ENCODE results near the gene UBASH3A. TPM values are rescaled to one million over a fixed set of nuclear protein-coding genes. Genes with fewer than 3 reads are reported as not detected.
A peak's percentile ranks its signal among the peaks of the same experiment; 100 is the strongest.

UBASH3A gene
- total RNA-seq, 1 experiment from 2014 or later: not detected

DNA sequence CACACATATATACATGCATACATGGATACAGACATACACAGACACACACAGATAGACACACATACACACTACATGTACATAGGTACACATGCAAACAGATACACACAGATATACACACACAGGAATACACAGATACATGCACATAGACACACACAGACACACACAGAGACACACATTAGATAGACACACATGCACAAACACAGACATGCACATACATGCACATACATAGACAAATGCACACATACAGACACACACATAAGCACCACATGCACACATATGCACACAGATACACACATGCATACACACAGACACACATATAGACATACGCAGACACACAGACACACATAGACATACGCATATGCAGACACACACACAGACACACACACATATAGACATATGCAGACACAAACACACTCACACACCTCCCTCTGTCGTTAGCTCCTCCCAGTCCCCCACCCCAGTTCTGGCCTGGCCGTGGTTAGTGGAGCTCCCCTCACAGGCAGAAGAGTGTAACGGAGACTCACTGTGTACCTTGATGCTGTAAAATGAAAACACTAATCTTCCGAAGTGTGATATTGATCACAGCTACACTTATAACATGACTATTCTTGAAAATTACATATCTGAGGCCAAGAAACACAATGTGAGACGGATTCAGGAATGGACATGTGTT lies 7.6 kb downstream of the UBASH3A start:
- no peak for DNase-seq (ENCODE audit: low read depth)

DNA sequence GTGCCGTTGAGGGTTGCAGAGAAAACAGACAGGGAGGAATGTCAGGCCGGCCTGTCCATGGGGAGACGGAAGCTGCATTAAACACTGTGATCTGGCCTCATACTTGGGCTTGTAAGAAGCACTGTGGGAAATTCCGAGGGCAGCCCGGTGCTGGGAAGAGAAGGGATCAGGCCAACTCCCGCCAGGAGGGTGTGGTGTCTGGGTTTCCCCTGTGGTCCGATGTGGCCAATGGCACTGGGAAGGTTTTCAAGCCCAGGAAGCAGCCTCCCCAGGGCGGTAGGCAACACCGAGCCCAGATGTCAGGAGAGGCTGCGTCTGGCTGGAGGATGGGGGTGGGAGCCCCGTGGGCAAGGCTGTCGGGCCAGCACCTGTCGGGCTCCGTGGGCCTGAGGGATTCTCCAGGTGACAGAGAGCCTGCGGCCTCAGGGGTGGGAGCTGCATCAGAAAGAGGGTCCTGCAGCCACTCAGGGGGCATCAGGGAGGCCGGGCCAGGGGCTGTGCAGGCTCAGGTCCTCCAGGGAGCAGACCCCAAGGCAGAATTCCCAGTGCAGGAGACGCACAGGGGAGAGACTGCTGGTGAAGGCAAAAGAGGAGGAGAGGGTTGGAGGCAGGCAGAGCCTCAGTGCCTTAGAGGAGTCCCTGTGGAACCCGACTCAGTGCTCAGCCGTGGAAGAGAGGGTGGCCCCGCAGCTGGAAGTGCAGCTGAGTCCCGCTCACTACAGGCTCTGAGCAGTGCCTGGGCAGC lies 8.4 kb downstream of the UBASH3A start:
- DNase-seq (ENCODE audit: low read depth): no peak

- DNase-seq (ENCODE audit: low read depth): no peak
These were observed 8.9 kb downstream of the UBASH3A start for GRCh38 chr21:42412636-42412933.

DNA sequence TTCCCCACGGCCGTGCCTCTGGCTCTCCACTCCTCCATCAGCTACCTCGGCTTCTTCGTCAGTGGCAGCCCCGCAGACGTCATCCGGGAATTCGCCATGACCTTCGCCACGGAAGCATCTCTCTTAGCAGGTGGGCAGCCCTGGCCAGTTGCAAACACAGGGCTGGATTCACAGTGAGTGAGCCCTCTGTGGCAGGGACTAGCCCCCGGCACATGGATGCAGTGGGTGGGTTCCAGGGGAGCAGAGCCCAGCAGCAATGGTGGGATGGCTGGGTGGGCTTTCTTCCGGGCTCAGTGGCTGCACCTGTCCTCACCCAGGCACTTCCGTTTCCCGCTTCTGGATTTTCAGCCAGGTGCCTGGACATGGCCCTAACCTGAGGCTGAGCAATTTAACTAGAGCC lies 9.4 kb downstream of the UBASH3A start:
- DNase-seq (ENCODE audit: low read depth): no peak

DNA sequence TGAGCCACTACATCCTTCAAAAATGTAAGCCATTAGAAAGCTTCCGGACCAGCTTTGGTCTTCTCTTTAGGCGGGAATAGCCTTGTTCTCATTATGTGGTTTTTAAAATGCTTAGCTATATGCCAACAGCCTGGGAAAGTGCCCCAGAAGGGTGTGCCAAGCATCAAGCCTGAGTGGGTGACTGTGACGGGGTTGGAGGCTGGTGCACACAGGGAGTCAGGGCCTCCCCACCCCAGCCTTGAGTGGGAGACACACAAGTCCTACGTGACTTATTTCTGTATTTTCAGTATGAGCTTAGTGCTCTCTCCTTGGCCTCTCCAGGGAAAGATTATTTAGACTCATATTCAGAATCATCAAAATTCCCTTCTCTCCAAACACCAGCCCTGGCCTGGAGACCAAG lies 9.8 kb downstream of the UBASH3A start:
- DNase-seq (ENCODE audit: low read depth): no peak

GRCh38 chr21:42414066-42414465 lies 10.4 kb downstream of the UBASH3A start:
- no peak for DNase-seq (ENCODE audit: low read depth)

- DNase-seq (ENCODE audit: low read depth): no peak
These were observed 10.8 kb downstream of the UBASH3A start for GRCh38 chr21:42414553-42414927.

GRCh38 chr21:42414928-42415769 lies 11.4 kb downstream of the UBASH3A start:
- peak; percentile 89 for DNase-seq (ENCODE audit: low read depth)

- no peak for DNase-seq (ENCODE audit: low read depth)
These were observed 13.8 kb downstream of the UBASH3A start for GRCh38 chr21:42417533-42417932.

DNA sequence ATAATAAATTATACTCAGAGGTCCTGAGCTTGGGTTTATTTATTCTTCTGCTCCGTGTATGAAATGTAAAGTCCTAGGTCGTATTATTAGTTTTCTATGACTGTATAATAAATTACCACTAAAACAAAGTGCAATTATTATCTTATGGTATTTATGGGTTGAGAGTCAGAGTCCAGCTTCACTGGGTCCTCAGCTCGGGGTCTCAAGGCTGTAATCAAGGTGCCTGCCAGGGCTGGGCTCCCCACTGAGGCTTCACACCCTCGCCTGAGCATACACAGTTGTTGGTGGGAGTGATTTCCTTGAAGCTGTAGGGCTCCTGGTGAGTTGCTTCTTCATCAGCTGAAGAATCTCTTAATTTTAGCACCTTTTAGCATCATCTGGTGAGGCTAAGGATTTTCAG lies 15.2 kb downstream of the UBASH3A start:
- no peak for DNase-seq (ENCODE audit: low read depth)

DNA sequence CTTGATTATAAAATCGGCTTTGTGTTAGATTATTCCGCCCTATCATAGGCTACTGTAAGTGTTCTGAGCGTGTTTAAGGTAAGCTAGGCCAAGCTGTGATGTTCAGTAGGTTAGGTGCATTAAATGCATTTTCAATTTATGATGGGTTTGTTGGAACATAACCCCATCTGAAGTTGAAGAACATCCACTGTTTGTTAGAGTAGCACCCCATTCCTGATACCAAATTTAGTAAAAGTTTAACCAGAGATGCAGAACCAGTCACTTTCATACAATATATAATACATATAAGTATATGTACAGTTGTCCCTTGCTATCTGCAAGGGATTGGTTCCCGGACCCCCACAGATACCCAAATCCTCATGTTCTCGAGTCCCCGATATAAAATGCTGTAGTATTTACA lies 16.1 kb downstream of the UBASH3A start:
- no peak for DNase-seq (ENCODE audit: low read depth)

DNA sequence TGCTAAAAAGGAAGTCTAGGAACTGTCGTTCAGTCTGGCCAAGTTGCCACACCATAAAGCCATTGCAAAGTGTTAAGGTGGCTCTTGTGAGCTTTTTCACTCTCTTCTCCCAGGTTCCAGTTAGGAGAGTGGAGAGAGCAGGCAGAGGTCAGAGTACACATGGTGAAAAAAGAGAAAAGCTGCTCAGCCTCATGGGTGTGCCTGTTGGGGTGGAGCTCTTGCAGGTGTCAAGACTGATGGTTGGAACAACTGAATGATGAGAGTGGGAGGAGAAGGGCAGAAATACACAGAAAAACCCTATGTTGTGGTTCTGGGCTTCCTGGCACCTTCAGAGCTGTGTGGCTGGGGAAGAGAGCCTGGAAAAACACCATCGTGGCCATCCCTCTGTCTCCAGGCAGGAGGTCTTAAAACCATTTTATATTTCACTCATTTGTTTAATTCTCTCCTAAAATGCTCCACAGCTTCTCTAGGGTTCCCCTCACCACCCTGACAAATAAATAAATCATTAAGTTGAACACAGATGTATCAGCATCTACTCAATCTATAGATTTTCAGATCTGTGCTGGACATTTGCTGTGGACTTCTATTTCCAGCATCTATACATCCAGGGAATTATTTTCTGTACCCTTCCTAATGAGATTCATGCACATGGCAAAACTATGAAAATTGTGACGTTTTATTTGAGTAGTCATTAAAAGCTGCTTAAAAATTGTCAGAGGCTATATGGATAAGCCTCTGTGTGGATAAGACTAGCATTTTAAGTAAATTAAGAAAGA lies 17.5 kb downstream of the UBASH3A start:
- DNase-seq (ENCODE audit: low read depth): no peak

DNA sequence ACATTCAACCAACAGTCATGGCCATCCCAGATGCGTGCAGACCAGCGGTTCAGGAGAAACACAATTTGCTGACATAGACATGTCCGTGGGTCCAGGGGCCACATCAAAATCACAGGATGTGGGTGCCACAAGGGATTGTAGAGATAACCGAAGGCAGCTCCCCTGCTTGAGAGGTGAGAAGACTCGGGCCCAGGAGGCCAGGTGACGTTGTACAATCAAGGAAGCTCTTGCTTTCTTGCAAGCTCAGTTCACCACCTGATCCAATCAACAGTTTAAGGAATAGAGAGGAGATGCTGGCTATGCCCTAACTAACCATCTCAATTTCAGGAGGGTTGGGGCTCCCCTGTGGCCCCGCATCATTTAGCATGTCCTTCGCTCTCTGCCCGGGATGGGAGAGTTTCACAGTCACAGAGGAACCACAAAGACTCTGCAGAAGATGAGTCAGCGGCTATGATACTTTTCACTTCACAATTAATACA lies 19.5 kb downstream of the UBASH3A start:
- DNase-seq (ENCODE audit: low read depth): no peak

GRCh38 chr21:42423685-42424084 lies 20.0 kb downstream of the UBASH3A start:
- DNase-seq (ENCODE audit: low read depth): no peak

GRCh38 chr21:42424914-42425541 lies 21.3 kb downstream of the UBASH3A start:
- no peak for DNase-seq (ENCODE audit: low read depth)

- DNase-seq (ENCODE audit: low read depth): no peak
These were observed 21.9 kb downstream of the UBASH3A start for GRCh38 chr21:42425591-42425990.

DNA sequence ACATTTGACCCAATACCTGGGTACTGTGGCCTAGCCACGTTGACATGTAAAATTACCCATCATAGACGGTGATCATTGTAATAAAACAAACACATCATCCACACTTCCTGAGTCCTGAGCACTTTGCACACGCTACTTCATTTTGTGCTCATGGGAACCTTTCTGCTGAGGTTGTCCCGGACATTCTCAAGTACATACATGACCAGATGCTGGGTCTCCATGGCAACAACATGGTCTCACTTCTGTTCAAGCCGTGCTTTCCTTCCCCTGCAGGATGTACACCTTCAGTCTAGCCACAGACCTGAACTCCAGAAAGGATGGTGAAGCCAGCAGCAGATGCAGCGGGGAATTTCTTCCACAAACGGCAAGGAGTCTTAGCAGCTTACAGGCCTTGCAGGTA lies 22.7 kb downstream of the UBASH3A start:
- no peak for DNase-seq (ENCODE audit: low read depth)

DNA sequence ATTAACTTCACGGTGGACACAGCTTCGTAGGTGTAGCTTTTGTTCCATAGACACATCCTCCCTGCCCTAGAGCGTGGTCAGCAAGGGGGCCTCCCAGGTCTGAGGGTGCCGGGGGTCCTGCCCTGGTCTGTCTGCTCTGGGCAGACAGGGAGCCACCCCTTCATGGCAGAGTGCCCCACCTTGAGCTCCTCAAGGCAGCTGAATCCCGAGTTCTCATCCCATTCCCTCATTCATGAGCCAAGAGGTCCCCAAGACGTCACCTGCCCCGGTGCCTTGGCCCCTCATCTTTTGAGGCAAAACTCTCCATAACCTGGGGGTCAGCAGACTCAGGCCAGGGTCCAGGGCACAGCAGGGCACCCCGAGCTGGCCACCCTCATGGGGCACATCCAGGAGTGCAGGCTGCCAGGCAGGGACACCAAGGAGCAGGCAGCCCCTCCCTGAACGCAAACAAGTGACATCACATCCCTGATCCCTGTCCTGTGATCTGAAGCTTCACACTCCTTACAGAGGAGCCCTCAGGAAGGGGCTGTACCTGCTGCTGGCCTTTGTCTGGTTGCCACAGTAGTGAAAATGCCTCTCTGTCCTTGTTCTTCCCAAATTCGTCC lies 23.3 kb downstream of the UBASH3A start:
- DNase-seq (ENCODE audit: low read depth): no peak

- no peak for DNase-seq (ENCODE audit: low read depth)
These were observed 24.2 kb downstream of the UBASH3A start for GRCh38 chr21:42427809-42428419.

GRCh38 chr21:42429021-42429420 lies 25.3 kb downstream of the UBASH3A start:
- no peak for DNase-seq (ENCODE audit: low read depth)

DNA sequence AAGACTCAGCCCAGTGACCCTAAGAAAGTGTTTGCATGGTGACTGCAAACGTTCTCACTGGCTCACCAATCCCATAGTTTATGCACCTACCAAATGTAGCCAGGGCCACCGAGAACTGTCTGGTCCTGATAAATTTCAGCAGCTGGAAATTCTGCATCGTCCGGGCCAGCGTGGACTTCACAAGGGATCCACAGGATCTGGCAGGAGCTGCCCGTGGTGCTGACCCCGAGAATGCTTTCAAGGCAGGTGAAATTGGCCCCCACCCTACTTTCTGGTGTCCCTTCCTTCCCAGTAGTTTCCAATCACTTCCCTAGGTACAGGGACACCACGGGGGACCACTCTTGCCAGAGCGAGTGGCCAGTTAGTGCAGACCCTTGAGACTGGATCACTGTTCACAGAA lies 26.2 kb downstream of the UBASH3A start:
- DNase-seq (ENCODE audit: low read depth): no peak

All from M059J (cell line).